Measurements from ENCODE around the gene LOXHD1.

DNA sequence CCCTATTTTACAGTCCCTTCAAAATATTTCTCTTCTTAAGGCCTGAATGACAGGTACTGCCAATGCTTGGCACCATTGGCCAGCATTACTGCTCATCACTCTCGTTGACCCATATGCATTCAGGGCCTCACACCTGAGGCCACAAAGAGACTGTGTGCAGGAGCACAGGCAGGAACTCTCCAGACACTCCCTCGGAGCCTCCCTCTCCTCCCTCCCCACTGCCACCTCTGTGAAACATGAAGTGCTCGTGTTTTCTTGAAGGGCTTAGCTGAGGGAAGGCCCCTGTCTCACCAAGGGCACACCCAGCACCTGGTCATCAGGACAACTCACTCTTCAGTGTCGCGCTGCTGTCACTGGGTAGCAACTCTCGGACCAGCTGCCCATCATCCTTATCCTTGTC, 85.3 kb downstream of the LOXHD1 start:
- no peak for TF ChIP-seq EZH2 (IDR thresholded peaks at IDR 0.05; ENCODE audit: borderline replicate concordance, low read depth, low read length, severe bottlenecking)
- TF ChIP-seq, protein P1, sequence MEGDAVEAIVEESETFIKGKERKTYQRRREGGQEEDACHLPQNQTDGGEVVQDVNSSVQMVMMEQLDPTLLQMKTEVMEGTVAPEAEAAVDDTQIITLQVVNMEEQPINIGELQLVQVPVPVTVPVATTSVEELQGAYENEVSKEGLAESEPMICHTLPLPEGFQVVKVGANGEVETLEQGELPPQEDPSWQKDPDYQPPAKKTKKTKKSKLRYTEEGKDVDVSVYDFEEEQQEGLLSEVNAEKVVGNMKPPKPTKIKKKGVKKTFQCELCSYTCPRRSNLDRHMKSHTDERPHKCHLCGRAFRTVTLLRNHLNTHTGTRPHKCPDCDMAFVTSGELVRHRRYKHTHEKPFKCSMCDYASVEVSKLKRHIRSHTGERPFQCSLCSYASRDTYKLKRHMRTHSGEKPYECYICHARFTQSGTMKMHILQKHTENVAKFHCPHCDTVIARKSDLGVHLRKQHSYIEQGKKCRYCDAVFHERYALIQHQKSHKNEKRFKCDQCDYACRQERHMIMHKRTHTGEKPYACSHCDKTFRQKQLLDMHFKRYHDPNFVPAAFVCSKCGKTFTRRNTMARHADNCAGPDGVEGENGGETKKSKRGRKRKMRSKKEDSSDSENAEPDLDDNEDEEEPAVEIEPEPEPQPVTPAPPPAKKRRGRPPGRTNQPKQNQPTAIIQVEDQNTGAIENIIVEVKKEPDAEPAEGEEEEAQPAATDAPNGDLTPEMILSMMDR (IDR thresholded peaks at IDR 0.05; ENCODE audit: borderline replicate concordance, extremely low read depth, low read length, poor library complexity, severe bottlenecking): no peak
